Suppressor macrophage (primary cell): ENCODE measurements around the gene C1QTNF9B.

Experiments used
- DNase-seq, 4 experiments: peaks; one replicate each; pipeline ENCODE4 v3.0.0-alpha.2; 2020 to 2022

Gene C1QTNF9B

DNA sequence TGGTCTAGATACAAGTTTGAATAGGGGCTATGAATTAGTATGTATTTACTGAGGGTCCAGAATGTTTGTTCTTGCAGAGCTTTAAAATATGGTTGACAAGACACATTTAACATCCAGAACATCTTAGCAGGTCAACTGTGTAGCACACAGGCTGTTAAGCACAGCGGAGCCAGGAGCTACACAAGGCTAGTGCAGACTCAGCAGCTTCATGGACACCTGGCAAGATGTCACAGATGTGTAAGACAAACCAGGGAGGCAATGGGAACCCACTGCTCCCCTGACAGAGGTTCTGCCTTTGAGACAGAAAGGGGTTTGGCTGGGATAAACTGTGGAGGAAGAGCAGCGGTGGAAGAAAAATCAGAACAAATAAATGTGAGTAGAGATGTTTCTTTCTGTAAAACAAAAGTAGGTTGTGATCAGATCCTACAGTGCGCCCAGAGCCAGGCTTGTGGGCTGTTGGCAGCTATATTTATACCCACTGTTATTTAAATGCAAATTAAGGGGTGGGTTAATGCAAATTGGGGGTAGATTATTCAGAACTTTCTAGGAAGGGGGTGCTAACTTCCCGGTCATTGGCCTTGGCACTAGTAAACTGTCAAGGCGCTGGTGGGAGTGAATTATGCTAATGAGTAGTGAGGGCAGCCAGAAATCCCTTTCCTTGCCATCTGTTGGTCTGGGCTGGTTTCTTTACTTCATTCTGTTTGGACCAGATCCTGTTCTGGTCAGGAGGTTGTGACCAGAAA lies 41.1 kb downstream of the C1QTNF9B start:
- no peak for DNase-seq

DNA sequence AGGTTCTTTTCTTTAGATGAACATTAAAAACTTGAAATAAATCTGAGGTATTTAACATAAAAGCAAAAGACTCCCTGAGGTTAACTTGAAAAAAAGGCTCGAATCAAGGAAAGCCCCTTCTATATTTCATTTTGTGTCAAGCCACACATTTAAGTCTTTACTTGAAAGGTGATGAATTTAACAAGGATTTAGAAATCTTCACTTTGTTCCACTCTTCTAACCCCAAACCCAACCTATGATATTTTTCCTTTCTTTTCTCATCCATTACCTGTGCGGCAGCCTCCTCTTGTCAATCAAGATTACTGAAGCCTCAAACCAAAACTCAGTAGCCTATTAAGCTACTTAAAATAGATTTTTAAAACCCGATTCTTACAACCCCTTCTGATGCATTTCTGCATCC lies 41.9 kb downstream of the C1QTNF9B start:
- DNase-seq: no peak

DNA sequence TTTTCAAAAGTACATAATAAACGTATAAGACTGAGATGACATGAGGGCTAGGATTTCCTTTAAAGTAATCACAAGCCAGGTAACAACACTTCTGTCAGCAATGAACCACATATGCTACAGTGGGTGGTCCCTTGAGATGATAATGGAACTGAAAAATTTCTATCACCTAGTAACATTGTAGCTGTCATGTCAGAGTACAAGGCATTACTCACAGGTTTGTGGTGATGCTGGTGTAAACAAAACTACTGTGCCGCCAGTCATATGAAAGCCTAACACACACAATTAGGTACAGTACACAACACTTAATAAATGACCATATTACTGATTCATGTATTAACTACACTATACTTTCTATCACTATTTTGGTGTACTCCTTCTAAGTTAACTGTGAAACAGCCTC lies 45.0 kb downstream of the C1QTNF9B start:
- DNase-seq: no peak

DNA sequence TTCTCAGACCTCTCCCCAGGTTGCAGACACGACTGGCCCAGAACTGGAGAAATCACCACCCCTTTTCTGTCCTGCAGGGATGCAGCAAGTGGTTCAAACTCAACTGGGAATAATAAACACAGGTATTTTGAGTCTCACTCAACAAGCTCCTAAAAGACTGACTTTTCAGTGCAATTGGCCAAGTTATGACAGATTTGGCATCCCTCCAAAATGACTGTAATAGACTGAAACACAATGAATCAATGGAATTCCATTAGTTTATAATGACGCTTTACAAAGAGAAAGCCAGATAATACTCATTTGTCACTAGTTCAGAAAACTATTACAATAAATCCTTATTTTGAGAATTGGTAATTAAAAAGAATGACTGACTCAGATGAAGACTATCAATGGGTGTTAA lies 46.2 kb downstream of the C1QTNF9B start:
- no peak for DNase-seq

DNA sequence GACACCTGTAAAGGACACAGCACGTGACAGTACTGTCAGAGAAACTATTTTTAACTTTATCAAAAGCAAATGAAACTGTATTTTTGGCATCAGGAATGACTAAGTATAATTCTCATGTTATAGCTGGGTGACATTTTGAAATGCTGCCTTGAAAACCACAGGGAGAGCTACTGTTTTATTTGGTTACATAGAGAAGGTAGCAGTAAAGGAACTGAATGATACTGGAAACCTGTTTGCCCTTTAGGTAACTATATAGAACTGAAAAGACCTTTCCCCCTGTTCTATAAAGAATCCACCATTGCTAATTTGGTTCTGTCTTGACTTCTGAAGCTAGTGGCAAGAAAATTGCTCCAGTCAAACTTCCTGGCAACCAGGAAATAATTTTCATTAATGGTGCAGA lies 47.2 kb downstream of the C1QTNF9B start:
- no peak for DNase-seq

DNA sequence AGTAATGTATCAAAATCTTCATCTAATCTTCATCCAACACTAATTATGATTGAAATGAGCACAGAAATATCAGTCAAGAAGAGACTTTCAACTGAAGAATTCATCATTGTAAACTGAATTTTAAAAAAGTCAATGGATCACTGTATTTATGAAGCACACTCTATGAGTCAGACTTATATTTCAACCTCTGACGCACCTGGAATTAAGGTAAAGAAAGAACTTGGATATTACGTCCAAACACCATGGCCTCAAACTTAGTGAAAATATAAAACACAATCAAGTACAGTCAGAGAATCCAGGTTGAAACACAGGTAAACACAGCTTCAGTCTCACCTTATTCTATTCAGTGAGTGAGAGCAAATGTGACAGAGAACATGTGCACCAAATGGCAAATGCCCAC lies 47.6 kb downstream of the C1QTNF9B start:
- DNase-seq: no peak

DNA sequence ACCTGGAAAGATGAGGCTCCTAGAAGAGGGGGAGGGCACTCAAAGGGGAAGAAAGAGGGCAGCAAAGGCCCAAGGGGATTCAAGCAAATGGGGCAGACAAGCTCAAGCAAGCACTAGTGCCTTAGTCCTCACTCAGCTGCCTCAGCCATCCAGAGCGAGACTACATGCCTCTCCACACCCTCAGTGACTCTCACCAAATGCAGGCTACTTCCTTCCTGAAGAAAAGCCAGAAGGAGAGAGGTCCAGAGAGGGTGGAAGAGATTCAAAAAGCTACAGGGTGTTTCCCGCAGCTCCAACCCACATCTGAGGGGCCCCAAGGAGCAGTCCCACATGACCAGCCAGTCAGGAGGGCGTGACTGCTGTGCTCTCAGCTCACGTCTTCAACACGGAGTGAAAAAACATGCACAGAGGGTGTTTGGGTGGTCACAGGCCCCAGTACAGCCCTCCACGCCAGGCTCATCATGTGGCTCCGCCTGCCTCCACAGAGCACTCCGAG lies 48.6 kb downstream of the C1QTNF9B start:
- DNase-seq: no peak

DNA sequence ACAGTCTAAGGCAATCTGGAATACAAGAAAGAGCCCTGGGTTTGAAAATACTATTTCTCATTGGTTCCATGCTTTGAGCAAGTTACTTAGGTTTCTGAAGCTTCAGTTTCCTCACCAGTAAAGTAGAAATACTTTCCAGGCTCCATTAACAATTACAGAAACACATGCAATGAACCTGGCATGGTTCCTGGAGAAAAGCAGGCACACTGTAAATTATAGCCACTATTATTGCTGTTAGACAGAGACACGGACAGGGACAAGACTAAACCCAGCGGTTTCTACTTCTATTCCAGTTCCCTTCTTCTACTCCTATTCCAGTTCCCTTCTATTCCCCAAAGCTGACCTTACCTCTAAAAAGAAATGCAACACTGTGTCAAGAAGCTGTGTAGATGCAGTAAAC lies 49.3 kb downstream of the C1QTNF9B start:
- no peak for DNase-seq

DNA sequence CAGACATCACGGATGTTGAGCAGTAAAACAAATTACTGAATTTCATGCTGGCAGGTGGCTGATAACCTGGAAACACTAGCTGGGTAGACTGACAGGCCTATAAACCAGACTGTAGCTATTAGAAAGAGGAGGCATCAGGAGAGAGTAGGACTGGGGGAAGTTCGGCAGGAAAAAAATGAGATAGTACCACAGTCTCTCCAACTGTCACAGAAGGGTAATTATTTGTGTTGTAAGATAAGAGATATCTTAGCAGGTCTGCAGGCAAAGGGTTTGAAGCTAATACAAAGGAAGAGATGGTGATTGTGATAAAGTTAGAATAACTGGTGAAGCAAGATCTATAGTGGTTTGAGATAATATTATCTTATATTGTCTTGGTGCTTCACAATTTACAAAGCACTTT lies 49.8 kb downstream of the C1QTNF9B start:
- DNase-seq: no peak

DNA sequence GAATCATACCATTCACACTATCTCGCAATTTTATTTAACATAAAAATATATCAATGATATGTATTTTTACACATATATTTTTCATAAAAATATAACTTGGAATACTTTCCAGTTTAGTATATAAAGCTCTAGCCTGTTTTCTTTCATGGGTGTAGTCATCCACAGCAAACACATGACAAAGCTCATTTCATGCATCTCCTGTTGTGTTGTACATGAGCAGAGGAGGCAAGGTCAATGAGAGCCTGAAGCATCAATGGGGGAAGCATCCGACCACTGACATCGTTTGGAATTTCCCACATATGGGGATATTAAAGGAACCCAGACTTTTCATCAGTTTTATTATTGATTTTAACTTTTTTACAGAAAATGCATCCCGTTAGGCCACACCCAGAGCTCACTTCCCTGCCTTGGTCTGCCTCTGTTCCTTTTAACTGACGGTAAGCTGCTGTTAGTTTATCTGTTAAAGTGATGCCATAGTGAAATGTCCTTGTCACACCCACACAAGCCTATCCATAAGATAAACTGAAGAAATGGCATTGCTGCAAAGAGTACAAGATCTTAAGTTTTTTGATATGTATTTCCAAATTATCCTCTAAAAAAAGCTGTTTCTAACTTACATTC lies 52.1 kb downstream of the C1QTNF9B start:
- DNase-seq: no peak

DNA sequence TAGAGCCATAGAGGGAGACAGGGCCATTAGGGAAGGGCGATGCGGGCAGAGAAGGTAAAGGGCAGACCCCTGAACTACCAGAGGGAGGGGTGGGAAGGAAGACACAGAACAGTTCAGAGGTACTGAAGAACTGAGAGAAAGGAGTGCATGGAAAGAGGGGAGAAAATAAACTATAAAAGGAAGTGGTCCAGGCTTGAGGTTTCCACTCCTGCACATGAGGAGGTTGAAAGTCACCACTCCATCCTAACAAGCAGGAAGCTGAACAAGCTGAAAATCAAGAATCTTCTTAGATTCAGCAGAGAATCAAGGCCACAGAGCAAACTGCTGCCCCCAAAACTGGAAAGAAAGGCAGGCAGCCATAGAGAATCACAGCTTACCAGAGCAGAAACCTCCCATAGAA lies 53.2 kb downstream of the C1QTNF9B start:
- no peak for DNase-seq

DNA sequence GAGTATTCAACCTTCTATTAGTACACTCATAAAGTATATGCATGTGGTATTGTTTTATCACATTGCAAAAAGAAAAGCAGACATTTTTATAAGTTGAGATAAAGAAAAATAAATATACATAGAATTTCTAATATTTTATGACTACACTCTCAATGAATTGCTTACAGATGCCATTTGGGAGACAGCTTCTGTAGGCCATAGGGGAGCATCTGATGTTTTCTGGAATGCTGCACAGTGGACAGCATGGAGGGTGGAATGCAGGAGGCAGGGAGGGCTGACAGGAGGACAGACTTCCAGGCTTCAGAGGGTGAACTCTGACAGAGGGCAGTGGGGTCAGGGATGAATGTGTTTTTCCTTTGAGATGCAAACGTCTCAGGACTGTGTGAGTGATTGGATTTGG lies 53.9 kb downstream of the C1QTNF9B start:
- no peak for DNase-seq

DNA sequence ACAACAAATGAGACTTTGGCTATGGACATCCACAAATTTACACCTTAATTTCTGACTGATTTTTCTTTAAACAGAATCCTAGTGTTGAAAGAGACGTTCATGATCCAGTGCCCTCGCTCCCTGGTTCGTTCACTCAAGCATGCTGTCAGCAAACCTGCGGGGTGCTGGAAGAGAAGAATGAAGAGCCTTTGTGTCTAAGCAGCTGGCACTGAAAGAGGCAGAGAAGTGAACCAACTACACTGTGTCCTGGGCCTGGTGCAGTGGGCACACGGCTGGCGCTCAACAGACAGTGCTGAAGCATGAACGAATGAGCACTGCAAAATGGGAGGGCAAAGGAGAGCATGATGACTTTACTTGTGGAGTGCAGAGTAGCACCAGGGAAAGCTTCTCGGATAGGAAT lies 54.9 kb downstream of the C1QTNF9B start:
- no peak for DNase-seq
